AG04450 (cell line): ENCODE data around the gene BCL11B. TPM values are rescaled to one million over a fixed set of nuclear protein-coding genes. Genes with fewer than 3 reads are reported as not detected.
"Not testable (repeated sequence)": the region's sequence is repeated elsewhere in the genome, so short reads cannot be mapped to it uniquely, and the experiment has no call there.

ENCODE experiments used
- CTCF ChIA-PET: fragments of 300-600, 350-600 bp; formaldehyde crosslinking; extraction: SDS; loops from one replicate; lab custom pipeline; 2022; ENCODE audit warnings: antibody characterized with exemption, inconsistent platforms; lab: Charles Lee
- POLR2A ChIA-PET: fragments of 350-600 bp; formaldehyde crosslinking; extraction: SDS; loops from one replicate; lab custom pipeline; 2021; ENCODE audit warnings: antibody characterized with exemption, inconsistent platforms; lab: Yijun Ruan, JAX
- DNase-seq: peaks from one replicate; pipeline ENCODE4 v3.0.0-alpha.2; 2011; ENCODE audit warnings: low read depth, low spot score
- H3K27ac ChIP-seq: one replicate; pipeline ENCODE4 v1.5.1; 2012; ENCODE audit warnings: low read depth, low read length, control low read depth
- H3K27me3 ChIP-seq: one replicate; pipeline ENCODE4 v1.6.0; 2012; ENCODE audit warnings: low read length; ENCODE audit not compliant: control insufficient read depth, insufficient read depth
- H3K4me3 ChIP-seq: 2 replicates; pipeline ENCODE4 v1.5.1; 2011; ENCODE audit warnings: mild to moderate bottlenecking, low read depth, low read length, control low read depth
- H3K9me3 ChIP-seq: 2 replicates; pipeline ENCODE4 v1.5.1; 2012; ENCODE audit warnings: low read length; ENCODE audit not compliant: control insufficient read depth, insufficient read depth
- CTCF ChIP-seq: IDR thresholded peaks from 2 replicates; pipeline ENCODE4 v1.5.1; 2011; ENCODE audit warnings: low read depth, low read length, control low read depth, inconsistent platforms
- polyA plus RNA-seq: library from polyadenylated mRNA; depleted of rRNA; stranded (reverse); fragments of >200 nt; gene quantifications from 2 replicates; pipeline ENCODE4 v1.2.3, GENCODE V29; 2011

The BCL11B gene
- polyA plus RNA-seq, 1 experiment: not detected

- Histone ChIP-seq H3K9me3 (peaks cover 16% of the 10 kb centered on the region; the same call in 1 of the 2 replicates), H3K27ac (no peak overlapping the region), H3K27me3 (no peaks in the 10 kb centered on the region), H3K4me3 (no peak overlapping the region)
- DNase-seq: no peak
- no peak for TF ChIP-seq CTCF
- POLR2A ChIA-PET: no interaction called here
- CTCF ChIA-PET: no interaction called here
Measured at GRCh38 chr14:99189201-99189801, 82.7 kb downstream of the BCL11B start.

DNA sequence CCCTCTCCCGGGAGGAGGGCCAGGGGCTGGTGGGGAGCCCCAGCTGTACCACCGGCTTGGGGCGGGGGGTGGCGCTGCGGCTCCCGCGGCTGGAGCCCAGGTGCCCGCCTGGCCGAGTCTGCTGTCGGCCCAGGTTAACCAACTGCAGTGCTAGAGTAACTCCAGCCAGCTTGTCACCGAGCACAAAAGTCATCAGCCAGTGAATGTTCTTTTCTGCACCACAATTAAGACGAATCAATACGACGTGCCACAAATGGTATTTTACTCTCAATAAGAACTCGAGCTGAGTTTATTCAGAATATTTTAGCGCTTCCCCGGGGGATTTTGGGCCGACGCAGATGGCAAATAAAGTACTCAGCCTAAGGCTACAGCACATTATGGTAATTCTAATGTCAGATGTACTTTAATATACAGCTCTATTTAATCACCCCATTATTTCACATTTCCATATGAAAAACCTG lies 83.2 kb downstream of the BCL11B start:
- Histone ChIP-seq H3K4me3 (no peak overlapping the region), H3K27me3 (no peaks in the 10 kb centered on the region), H3K9me3 (peaks cover 20% of the 10 kb centered on the region; the same call in 1 of the 2 replicates), H3K27ac (no peak overlapping the region)
- CTCF ChIA-PET: no interaction called here
- TF ChIP-seq CTCF: no peak
- DNase-seq: no peak
- POLR2A ChIA-PET: no interaction called here

DNA sequence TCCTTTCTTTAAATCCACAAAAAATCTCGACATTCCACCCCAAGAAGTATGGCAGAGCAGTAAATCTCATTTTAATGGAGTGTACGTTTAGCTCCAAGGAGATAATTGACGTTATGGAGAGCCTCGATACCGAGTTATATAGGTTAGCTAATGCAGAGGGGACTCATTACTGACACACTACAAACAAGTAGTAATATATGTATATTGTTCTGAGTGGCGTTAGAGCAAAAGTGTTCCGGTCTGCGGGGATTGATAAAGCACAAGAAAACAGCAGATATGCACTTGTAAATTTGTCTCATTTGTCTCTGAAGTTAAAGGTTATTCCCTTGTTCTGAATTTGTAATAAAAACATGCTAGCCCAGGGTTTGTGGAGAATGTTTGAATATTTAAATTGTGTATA lies 84.1 kb downstream of the BCL11B start:
- Histone ChIP-seq H3K4me3 (no peak overlapping the region), H3K27ac (no peak overlapping the region), H3K27me3 (no peaks in the 10 kb centered on the region), H3K9me3 (peaks cover 29% of the 10 kb centered on the region)
- DNase-seq: no peak
- TF ChIP-seq CTCF: no peak
- CTCF ChIA-PET: no interaction called here
- POLR2A ChIA-PET: no interaction called here

DNA sequence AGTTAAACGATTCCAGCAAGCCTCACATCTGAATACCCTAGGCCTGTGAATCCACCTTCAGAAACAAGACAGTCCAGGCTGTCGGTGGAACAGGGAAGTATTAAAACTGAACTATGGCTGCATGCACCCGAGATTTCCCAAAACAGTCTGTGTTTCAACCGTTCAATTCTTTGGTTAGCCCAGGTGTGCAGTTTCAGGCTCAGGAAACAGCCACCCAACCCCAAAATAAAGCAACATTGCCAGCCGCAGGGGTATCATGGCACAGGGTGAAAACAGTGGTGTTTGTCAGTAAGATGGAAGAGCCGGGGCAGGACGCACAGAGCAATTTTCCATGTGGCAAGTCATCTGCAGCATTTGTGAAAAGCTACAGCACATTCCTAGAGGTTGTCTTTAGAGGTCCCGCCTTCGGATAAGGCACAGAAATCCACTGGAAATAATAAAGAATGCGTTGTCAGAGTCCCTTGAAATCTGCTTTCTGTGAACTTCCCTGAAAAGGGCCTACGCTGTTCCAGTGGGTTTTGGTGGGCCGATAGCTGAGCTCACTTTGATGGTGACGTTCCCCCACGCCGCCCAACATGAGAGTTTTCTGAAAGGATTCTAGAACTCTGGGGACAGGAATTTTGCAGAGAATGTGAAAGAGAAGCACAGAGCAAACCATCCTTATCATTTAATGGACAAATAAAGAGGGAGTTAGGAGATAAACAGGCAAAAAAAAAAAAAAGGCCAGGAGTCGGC lies 84.9 kb downstream of the BCL11B start:
- no peak for TF ChIP-seq CTCF
- Histone ChIP-seq H3K27me3 (no peaks in the 10 kb centered on the region), H3K27ac (no peak overlapping the region), H3K9me3 (peaks cover 30% of the 10 kb centered on the region), H3K4me3 (no peak overlapping the region)
- ChIA-PET POLR2A (no interaction called here), CTCF (no interaction called here)
- no peak for DNase-seq

- POLR2A ChIA-PET, H3K27ac ChIP-seq, H3K4me3 ChIP-seq, H3K27me3 ChIP-seq, DNase-seq, CTCF ChIA-PET: not testable (repeated sequence)
- H3K9me3 ChIP-seq: peaks cover 34% of the 10 kb centered on the region
Measured at GRCh38 chr14:99186336-99186735, 85.7 kb downstream of the BCL11B start.
